HG02870 (cell line): Measurements from ENCODE around the gene FIP1L1.
"Not testable (repeated sequence)": the region's sequence is repeated elsewhere in the genome, so short reads cannot be mapped to it uniquely, and the experiment has no call there.

Experiments used
- ATAC-seq: cut with Tn5 transposase; IDR thresholded peaks from one replicate; pipeline ENCODE4 v1.9.1; 2021; ENCODE audit warnings: mild to moderate bottlenecking, moderate library complexity; ENCODE audit not compliant: unreplicated experiment

The FIP1L1 gene

GRCh38 chr4:53376900-53377299 lies 541 bp upstream of the FIP1L1 start:
- ATAC-seq = no peak

GRCh38 chr4:53378171-53378482 lies 686 bp downstream of the FIP1L1 start:
- peak; percentile 38 for ATAC-seq

GRCh38 chr4:53380221-53380620 lies 2.8 kb downstream of the FIP1L1 start:
- no peak for ATAC-seq

- not testable (repeated sequence) for ATAC-seq
Observed at GRCh38 chr4:53409479-53409878, 32.0 kb downstream of the FIP1L1 start.

GRCh38 chr4:53419208-53419607 lies 41.8 kb downstream of the FIP1L1 start:
- ATAC-seq = no peak

GRCh38 chr4:53421791-53422190 lies 44.4 kb downstream of the FIP1L1 start:
- ATAC-seq = no peak

GRCh38 chr4:53422367-53422766 lies 44.9 kb downstream of the FIP1L1 start:
- no peak for ATAC-seq

GRCh38 chr4:53424280-53424679 lies 46.8 kb downstream of the FIP1L1 start:
- ATAC-seq = no peak

- no peak for ATAC-seq
Observed at GRCh38 chr4:53427366-53427765, 49.9 kb downstream of the FIP1L1 start.

GRCh38 chr4:53431052-53431451 lies 53.6 kb downstream of the FIP1L1 start:
- ATAC-seq = no peak

GRCh38 chr4:53432528-53433424 lies 55.3 kb downstream of the FIP1L1 start:
- ATAC-seq = peak; percentile 96

GRCh38 chr4:53436251-53436650 lies 58.8 kb downstream of the FIP1L1 start:
- ATAC-seq = no peak

- ATAC-seq = no peak
Observed at GRCh38 chr4:53441564-53441963, 64.1 kb downstream of the FIP1L1 start.

GRCh38 chr4:53444954-53445353 lies 67.5 kb downstream of the FIP1L1 start:
- ATAC-seq = no peak

- ATAC-seq = no peak
Observed at GRCh38 chr4:53450773-53451172, 73.3 kb downstream of the FIP1L1 start.

- ATAC-seq = no peak
Observed at GRCh38 chr4:53453385-53453784, 75.9 kb downstream of the FIP1L1 start.

GRCh38 chr4:53455766-53456165 lies 78.3 kb downstream of the FIP1L1 start:
- ATAC-seq = no peak

GRCh38 chr4:53456178-53456577 lies 78.7 kb downstream of the FIP1L1 start:
- no peak for ATAC-seq

- ATAC-seq = no peak
Observed at GRCh38 chr4:53459548-53459947, 82.1 kb downstream of the FIP1L1 start.

GRCh38 chr4:53461244-53461643 lies 83.8 kb downstream of the FIP1L1 start:
- no peak for ATAC-seq

- no peak for ATAC-seq
Observed at GRCh38 chr4:53463340-53463739, 85.9 kb downstream of the FIP1L1 start.

GRCh38 chr4:53465281-53465680 lies 87.8 kb downstream of the FIP1L1 start:
- no peak for ATAC-seq

- no peak for ATAC-seq
Observed at GRCh38 chr4:53465891-53466290, 88.5 kb downstream of the FIP1L1 start.
